Activated T-cell treated with anti-CD3 and anti-CD28 coated beads, Interleukin-2, amount 50 U/mL, for 72 hours (primary cell): ENCODE data around the gene MYRIP. TPM values are rescaled to one million over a fixed set of nuclear protein-coding genes. Genes with fewer than 3 reads are reported as not detected.
"Not testable (repeated sequence)": the region's sequence is repeated elsewhere in the genome, so short reads cannot be mapped to it uniquely, and the experiment has no call there.

Source experiments
- ATAC-seq, 2 donors: fragments of 150-1000 bp; cut with Tn5 transposase; replicated peaks in 1 of 2; 2 replicates each; pipeline ENCODE4 v1.10.0; 2021; ENCODE audit warnings: moderate library complexity in 2 of 2, mild to moderate bottlenecking in 1 of 2
- DNase-seq, 2 donors: peaks; one replicate each; pipeline ENCODE4 v3.0.0; 2021 to 2022; ENCODE audit warnings: mixed read lengths in 1 of 2
- H3K27ac Mint-ChIP-seq: one replicate; pipeline ENCODE4 v1.8.0; 2022; ENCODE audit warnings: mild to moderate bottlenecking, moderate library complexity, mixed read lengths
- H3K27me3 Mint-ChIP-seq: one replicate; pipeline ENCODE4 v1.8.0; 2022; ENCODE audit warnings: low read depth, mixed read lengths
- H3K36me3 Mint-ChIP-seq, 2 donors: one replicate each; pipeline ENCODE4 v1.8.0; 2022; ENCODE audit warnings: mixed read lengths in 2 of 2, mild to moderate bottlenecking in 1 of 2; ENCODE audit not compliant: insufficient read depth in 2 of 2
- H3K4me1 Mint-ChIP-seq: one replicate; pipeline ENCODE4 v1.8.0; 2022; ENCODE audit warnings: low read depth, mixed read lengths
- H3K4me3 Mint-ChIP-seq, 2 donors: one replicate each; pipeline ENCODE4 v1.8.0; 2022; ENCODE audit warnings: mild to moderate bottlenecking in 2 of 2, mixed read lengths in 2 of 2, moderate library complexity in 2 of 2
- H3K9me3 Mint-ChIP-seq, 2 donors: one replicate each; pipeline ENCODE4 v1.8.0; 2022; ENCODE audit warnings: mixed read lengths in 2 of 2
- total RNA-seq, 2 donors: library from RNA; stranded (reverse); gene quantifications; one replicate each; pipeline ENCODE4 v1.2.3, GENCODE V29; 2022

The MYRIP gene
- total RNA-seq, 2 donors from 2014 or later, result not detected

GRCh38 chr3:39811561-39811960, 2.2 kb downstream of the MYRIP start:
- Mint-ChIP-seq H3K27me3 (peaks cover 64% of the 10 kb centered on the region), H3K4me1 (peaks cover 19% of the 10 kb centered on the region), H3K27ac (no peak overlapping the region), H3K9me3 (no peaks in the 10 kb centered on the region), H3K36me3 (peaks cover 0 to 6% of the 10 kb centered on the region in 2 donors), H3K4me3 (peak overlapping the region in 1 of 2 donors; percentile 13)
- ATAC-seq (no peak), DNase-seq (no peak)

GRCh38 chr3:39812537-39812936, 3.1 kb downstream of the MYRIP start:
- ATAC-seq (no peak), DNase-seq (no peak)

GRCh38 chr3:39814007-39814406, 4.6 kb downstream of the MYRIP start:
- Mint-ChIP-seq H3K27me3 (peaks cover 40% of the 10 kb centered on the region), H3K4me3 (no peak overlapping the region)

More at GRCh38 chr3:39812537-39812936, 3.1 kb downstream of the MYRIP start:
- no peaks in the 10 kb centered on the region for H3K9me3 Mint-ChIP-seq
- no peak overlapping the region for H3K4me3 Mint-ChIP-seq
- H3K4me1 Mint-ChIP-seq, result peaks cover 19% of the 10 kb centered on the region
- peaks cover 54% of the 10 kb centered on the region for H3K27me3 Mint-ChIP-seq
- H3K36me3 Mint-ChIP-seq, result peaks cover 0 to 6% of the 10 kb centered on the region in 2 donors
- H3K27ac Mint-ChIP-seq, result no peak overlapping the region

GRCh38 chr3:39819899-39820298, 10.5 kb downstream of the MYRIP start:
- Mint-ChIP-seq H3K36me3 (no peaks in the 10 kb centered on the region), H3K4me1 (no peaks in the 10 kb centered on the region), H3K27me3 (peaks cover 17% of the 10 kb centered on the region), H3K4me3 (no peak overlapping the region), H3K9me3 (no peaks in the 10 kb centered on the region), H3K27ac (no peak overlapping the region)
- DNase-seq (no peak), ATAC-seq (no peak)

More at GRCh38 chr3:39814007-39814406, 4.6 kb downstream of the MYRIP start:
- Mint-ChIP-seq H3K4me1 (peaks cover 16% of the 10 kb centered on the region), H3K27ac (no peak overlapping the region), H3K9me3 (no peaks in the 10 kb centered on the region), H3K36me3 (peaks cover 0 to 6% of the 10 kb centered on the region in 2 donors)
- ATAC-seq, result no peak
- DNase-seq, result no peak

- not testable (repeated sequence) for H3K27me3 Mint-ChIP-seq, H3K36me3 Mint-ChIP-seq, H3K4me3 Mint-ChIP-seq, H3K9me3 Mint-ChIP-seq, DNase-seq, ATAC-seq, H3K4me1 Mint-ChIP-seq, H3K27ac Mint-ChIP-seq
Measured at GRCh38 chr3:39833764-39834163, 24.4 kb downstream of the MYRIP start.

- H3K27me3 Mint-ChIP-seq, result peaks cover 6% of the 10 kb centered on the region
- no peaks in the 10 kb centered on the region for H3K36me3 Mint-ChIP-seq
- peaks cover 0 to 8% of the 10 kb centered on the region in 2 donors for H3K9me3 Mint-ChIP-seq
- no peak overlapping the region for H3K4me3 Mint-ChIP-seq
- no peak for ATAC-seq
- no peak overlapping the region for H3K27ac Mint-ChIP-seq
- DNase-seq, result no peak
- H3K4me1 Mint-ChIP-seq, result no peaks in the 10 kb centered on the region
Measured at GRCh38 chr3:39839484-39839883, 30.1 kb downstream of the MYRIP start.

GRCh38 chr3:39843440-39843839, 34.0 kb downstream of the MYRIP start:
- H3K27me3 Mint-ChIP-seq, result peaks cover 6% of the 10 kb centered on the region
- no peak overlapping the region for H3K27ac Mint-ChIP-seq
- DNase-seq (no peak), ATAC-seq (no peak)
- H3K36me3 Mint-ChIP-seq, result no peaks in the 10 kb centered on the region
- no peaks in the 10 kb centered on the region for H3K4me1 Mint-ChIP-seq
- H3K4me3 Mint-ChIP-seq, result no peak overlapping the region
- H3K9me3 Mint-ChIP-seq, result no peaks in the 10 kb centered on the region

- H3K9me3 Mint-ChIP-seq, result no peaks in the 10 kb centered on the region
- ATAC-seq (no peak), DNase-seq (no peak)
- no peak overlapping the region for H3K27ac Mint-ChIP-seq
- no peaks in the 10 kb centered on the region for H3K27me3 Mint-ChIP-seq
- H3K36me3 Mint-ChIP-seq, result no peaks in the 10 kb centered on the region
- H3K4me3 Mint-ChIP-seq, result no peak overlapping the region
- no peaks in the 10 kb centered on the region for H3K4me1 Mint-ChIP-seq
Measured at GRCh38 chr3:39848365-39848764, 39.0 kb downstream of the MYRIP start.

GRCh38 chr3:39849992-39850715, 40.7 kb downstream of the MYRIP start:
- Mint-ChIP-seq H3K36me3 (no peaks in the 10 kb centered on the region), H3K4me3 (no peak overlapping the region), H3K27ac (no peak overlapping the region), H3K9me3 (no peaks in the 10 kb centered on the region), H3K4me1 (no peaks in the 10 kb centered on the region), H3K27me3 (no peaks in the 10 kb centered on the region)
- DNase-seq (no peak), ATAC-seq (no peak)

GRCh38 chr3:39850716-39851032, 41.3 kb downstream of the MYRIP start:
- no peak overlapping the region for H3K27ac Mint-ChIP-seq
- H3K36me3 Mint-ChIP-seq, result no peaks in the 10 kb centered on the region
- H3K4me1 Mint-ChIP-seq, result no peaks in the 10 kb centered on the region
- H3K27me3 Mint-ChIP-seq, result no peaks in the 10 kb centered on the region
- no peak for DNase-seq
- no peaks in the 10 kb centered on the region for H3K9me3 Mint-ChIP-seq
- no peak for ATAC-seq
- H3K4me3 Mint-ChIP-seq, result no peak overlapping the region

GRCh38 chr3:39855517-39855916, 46.1 kb downstream of the MYRIP start:
- H3K9me3 Mint-ChIP-seq, result peaks cover 3 to 4% of the 10 kb centered on the region in 2 donors
- DNase-seq (no peak), ATAC-seq (no peak)
- H3K36me3 Mint-ChIP-seq, result no peaks in the 10 kb centered on the region
- H3K27me3 Mint-ChIP-seq, result no peaks in the 10 kb centered on the region
- no peak overlapping the region for H3K27ac Mint-ChIP-seq
- no peak overlapping the region for H3K4me3 Mint-ChIP-seq
- no peaks in the 10 kb centered on the region for H3K4me1 Mint-ChIP-seq

GRCh38 chr3:39869890-39870289, 60.5 kb downstream of the MYRIP start:
- Mint-ChIP-seq H3K27me3 (no peaks in the 10 kb centered on the region), H3K27ac (no peak overlapping the region), H3K4me3 (no peak overlapping the region), H3K36me3 (no peaks in the 10 kb centered on the region), H3K9me3 (peaks cover 0 to 2% of the 10 kb centered on the region in 2 donors), H3K4me1 (no peaks in the 10 kb centered on the region)
- no peak for DNase-seq
- no peak for ATAC-seq

- no peaks in the 10 kb centered on the region for H3K4me1 Mint-ChIP-seq
- H3K27ac Mint-ChIP-seq, result no peak overlapping the region
- DNase-seq (no peak), ATAC-seq (no peak)
- no peaks in the 10 kb centered on the region for H3K27me3 Mint-ChIP-seq
- H3K36me3 Mint-ChIP-seq, result no peaks in the 10 kb centered on the region
- H3K9me3 Mint-ChIP-seq, result no peaks in the 10 kb centered on the region
- no peak overlapping the region for H3K4me3 Mint-ChIP-seq
Measured at GRCh38 chr3:39870706-39871105, 61.3 kb downstream of the MYRIP start.

- Mint-ChIP-seq H3K36me3 (peaks cover 0 to 2% of the 10 kb centered on the region in 2 donors), H3K27me3 (no peaks in the 10 kb centered on the region), H3K9me3 (peaks cover 2 to 4% of the 10 kb centered on the region in 2 donors), H3K4me3 (no peak overlapping the region), H3K27ac (no peak overlapping the region), H3K4me1 (no peaks in the 10 kb centered on the region)
- no peak for ATAC-seq
- no peak for DNase-seq
Measured at GRCh38 chr3:39879581-39879980, 70.2 kb downstream of the MYRIP start.
